OCI-LY1 (cell line): ENCODE data around the gene ERCC1.

Source experiments
- H2AFZ ChIP-seq: fragments of 200-600 bp; sonication (generic), shearing (Covaris generic); 2 replicates; pipeline ENCODE4 v1.6.0; 2014; ENCODE audit warnings: antibody characterized with exemption, mild to moderate bottlenecking, low read length
- H3F3A ChIP-seq: fragments of 200-600 bp; sonication (generic), shearing (Covaris generic); 2 replicates; pipeline ENCODE4 v1.6.0; 2014; ENCODE audit warnings: mild to moderate bottlenecking, antibody characterized with exemption, low read length, moderate library complexity; ENCODE audit not compliant: insufficient read depth
- H3K27ac ChIP-seq: fragments of 200-600 bp; sonication (generic); 2 replicates; pipeline ENCODE4 v1.5.1; 2014; ENCODE audit warnings: low read length, mixed run types, mild to moderate bottlenecking, low read depth; ENCODE audit not compliant: poor library complexity, severe bottlenecking
- H3K27me3 ChIP-seq: fragments of 200-600 bp; sonication (generic); 2 replicates; pipeline ENCODE4 v1.6.0; 2014; ENCODE audit warnings: antibody characterized with exemption, mild to moderate bottlenecking, low read length, moderate library complexity; ENCODE audit not compliant: insufficient read depth
- H3K36me3 ChIP-seq: fragments of 200-600 bp; sonication (generic); 2 replicates; pipeline ENCODE4 v1.6.1; 2014; ENCODE audit warnings: mild to moderate bottlenecking, antibody characterized with exemption, low read length, moderate library complexity, mixed read lengths; ENCODE audit not compliant: insufficient read depth
- H3K4me1 ChIP-seq: fragments of 200-600 bp; sonication (generic); 2 replicates; pipeline ENCODE4 v1.5.1; 2014; ENCODE audit warnings: mild to moderate bottlenecking, low read length, moderate library complexity; ENCODE audit not compliant: insufficient read depth, severe bottlenecking
- H3K4me2 ChIP-seq: fragments of 200-600 bp; sonication (generic), shearing (Covaris generic); 2 replicates; pipeline ENCODE4 v1.6.1; 2014; ENCODE audit warnings: low read length
- H3K4me3 ChIP-seq: fragments of 200-600 bp; sonication (generic); 2 replicates; pipeline ENCODE4 v1.5.1; 2014; ENCODE audit warnings: low read length, low read depth, mild to moderate bottlenecking, mixed read lengths; ENCODE audit not compliant: poor library complexity, severe bottlenecking
- H3K79me2 ChIP-seq: fragments of 200-600 bp; shearing (Covaris generic); 2 replicates; pipeline ENCODE4 v1.6.1; 2016; ENCODE audit warnings: mixed run types, low read length, mixed read lengths; ENCODE audit not compliant: insufficient read depth
- H3K9ac ChIP-seq: fragments of 200-600 bp; sonication (generic), shearing (Covaris generic); 2 replicates; pipeline ENCODE4 v1.6.1; 2014; ENCODE audit warnings: mild to moderate bottlenecking, low read length, mixed read lengths
- H3K9me2 ChIP-seq: fragments of 200-600 bp; sonication (generic), shearing (Covaris generic); 2 replicates; pipeline ENCODE4 v1.6.1; 2014; ENCODE audit warnings: low read depth, mild to moderate bottlenecking, low read length, mixed read lengths
- H3K9me3 ChIP-seq: fragments of 200-600 bp; shearing (Covaris generic); 2 replicates; pipeline ENCODE4 v1.6.1; 2014; ENCODE audit warnings: low read length, mixed read lengths
- H4K20me1 ChIP-seq: fragments of 200-600 bp; sonication (generic), shearing (Covaris generic); 2 replicates; pipeline ENCODE4 v1.6.0; 2016; ENCODE audit warnings: mild to moderate bottlenecking, low read length; ENCODE audit not compliant: insufficient read depth
- CTCF ChIP-seq: fragments of 200-600 bp; sonication (generic), shearing (Covaris generic); IDR thresholded peaks from 2 replicates; pipeline ENCODE4 v1.5.1; 2017; ENCODE audit warnings: mild to moderate bottlenecking, antibody characterized with exemption, low read length, moderate library complexity, mixed read lengths
- EZH2 ChIP-seq: fragments of 200-600 bp; sonication (generic), shearing (Covaris generic); IDR thresholded peaks from 2 replicates; pipeline ENCODE4 v1.8.0; 2017; ENCODE audit warnings: borderline replicate concordance, mixed run types, mild to moderate bottlenecking, antibody characterized with exemption, low read length, moderate library complexity, mixed read lengths

ERCC1 gene

GRCh38 chr19:45471931-45472562, 48.3 kb upstream of the ERCC1 start:
- Histone ChIP-seq H3K27ac (no peak overlapping the region), H3K4me2 (no peak overlapping the region), H3K9me2 (no peaks in the 10 kb centered on the region), H3K4me3 (no peak overlapping the region), H3F3A (no peaks in the 10 kb centered on the region), H3K36me3 (no peaks in the 10 kb centered on the region), H2AFZ (no peak overlapping the region), H3K4me1 (peaks cover 26% of the 10 kb centered on the region), H3K9me3 (no peaks in the 10 kb centered on the region), H3K79me2 (no peaks in the 10 kb centered on the region), H3K27me3 (peaks cover 8% of the 10 kb centered on the region), H3K9ac (no peak overlapping the region), H4K20me1 (no peaks in the 10 kb centered on the region)
- no peak for TF ChIP-seq CTCF
- no peak for TF ChIP-seq EZH2

GRCh38 chr19:45471111-45471930, 47.6 kb upstream of the ERCC1 start:
- Histone ChIP-seq H3K9me2 (no peaks in the 10 kb centered on the region), H3K4me3 (no peak overlapping the region), H3K9ac (no peak overlapping the region), H3F3A (no peaks in the 10 kb centered on the region), H2AFZ (no peak overlapping the region), H3K79me2 (no peaks in the 10 kb centered on the region), H3K9me3 (no peaks in the 10 kb centered on the region), H4K20me1 (no peaks in the 10 kb centered on the region), H3K27me3 (peaks cover 8% of the 10 kb centered on the region), H3K4me2 (no peak overlapping the region), H3K36me3 (no peaks in the 10 kb centered on the region), H3K27ac (no peak overlapping the region), H3K4me1 (peaks cover 27% of the 10 kb centered on the region)
- TF ChIP-seq EZH2 = no peak
- TF ChIP-seq CTCF = no peak

GRCh38 chr19:45470762-45471081, 47.0 kb upstream of the ERCC1 start:
- Histone ChIP-seq H3K27ac (no peak overlapping the region), H3K4me1 (peaks cover 27% of the 10 kb centered on the region), H3K9me3 (no peaks in the 10 kb centered on the region), H3K9me2 (no peaks in the 10 kb centered on the region), H3K27me3 (peaks cover 8% of the 10 kb centered on the region), H3K36me3 (no peaks in the 10 kb centered on the region), H4K20me1 (no peaks in the 10 kb centered on the region), H3K4me2 (no peak overlapping the region; the same call in 1 of the 2 replicates), H3F3A (no peaks in the 10 kb centered on the region), H3K4me3 (peak overlapping the region; percentile 74), H2AFZ (no peak overlapping the region), H3K79me2 (no peaks in the 10 kb centered on the region), H3K9ac (no peak overlapping the region; the same call in 1 of the 2 replicates)
- TF ChIP-seq EZH2 (no peak), CTCF (no peak)
